GM19023 (cell line): Measurements from ENCODE around the gene STX1B.
"Not testable (repeated sequence)": the region's sequence is repeated elsewhere in the genome, so short reads cannot be mapped to it uniquely, and the experiment has no call there.

ENCODE experiments used
- ATAC-seq: cut with Tn5 transposase; IDR thresholded peaks from one replicate; pipeline ENCODE4 v1.9.1; 2021; ENCODE audit warnings: mild to moderate bottlenecking, moderate library complexity; ENCODE audit not compliant: unreplicated experiment

Gene STX1B

DNA sequence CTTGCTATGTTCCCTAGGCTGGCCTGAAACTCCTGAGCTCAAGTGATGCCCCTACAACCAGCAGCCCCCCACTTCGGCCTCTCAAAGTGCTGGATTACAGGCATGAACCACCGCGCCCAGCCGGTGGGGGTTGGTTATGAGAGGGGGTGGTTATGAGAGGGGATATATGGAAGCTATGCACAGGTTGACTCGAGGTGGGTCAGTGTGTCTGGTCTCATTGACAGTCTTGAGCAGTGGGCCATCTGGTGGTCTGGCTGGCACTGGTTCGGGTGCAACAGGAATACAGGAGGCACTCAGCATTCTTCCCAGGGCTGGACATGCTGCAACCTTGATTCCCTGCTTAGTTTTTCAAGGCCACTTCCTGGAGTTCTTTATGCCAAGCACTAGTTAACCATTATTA is 5.6 kb upstream of the STX1B start:
- ATAC-seq = no peak

GRCh38 chr16:31013292-31013691 is 2.9 kb upstream of the STX1B start:
- not testable (repeated sequence) for ATAC-seq

DNA sequence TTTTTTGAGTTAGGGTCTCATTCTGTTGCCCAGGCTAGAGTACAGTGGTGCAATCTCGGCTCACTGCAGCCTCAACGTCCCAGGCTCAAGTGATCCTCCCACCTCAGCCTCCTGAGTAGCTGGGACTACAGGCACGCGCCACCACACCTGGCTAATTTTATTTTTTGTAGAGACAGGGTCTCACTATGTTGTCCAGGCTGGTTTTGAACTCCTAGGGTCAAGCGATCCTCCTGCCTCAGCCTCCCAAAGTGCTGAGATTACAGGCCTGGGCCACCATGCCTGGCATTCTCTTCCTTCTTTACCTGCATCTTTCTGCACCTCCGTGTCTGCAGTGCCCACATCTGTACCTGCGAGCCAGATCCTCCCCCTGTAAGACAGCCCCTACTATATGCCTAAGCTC is 1.4 kb upstream of the STX1B start:
- not testable (repeated sequence) for ATAC-seq

DNA sequence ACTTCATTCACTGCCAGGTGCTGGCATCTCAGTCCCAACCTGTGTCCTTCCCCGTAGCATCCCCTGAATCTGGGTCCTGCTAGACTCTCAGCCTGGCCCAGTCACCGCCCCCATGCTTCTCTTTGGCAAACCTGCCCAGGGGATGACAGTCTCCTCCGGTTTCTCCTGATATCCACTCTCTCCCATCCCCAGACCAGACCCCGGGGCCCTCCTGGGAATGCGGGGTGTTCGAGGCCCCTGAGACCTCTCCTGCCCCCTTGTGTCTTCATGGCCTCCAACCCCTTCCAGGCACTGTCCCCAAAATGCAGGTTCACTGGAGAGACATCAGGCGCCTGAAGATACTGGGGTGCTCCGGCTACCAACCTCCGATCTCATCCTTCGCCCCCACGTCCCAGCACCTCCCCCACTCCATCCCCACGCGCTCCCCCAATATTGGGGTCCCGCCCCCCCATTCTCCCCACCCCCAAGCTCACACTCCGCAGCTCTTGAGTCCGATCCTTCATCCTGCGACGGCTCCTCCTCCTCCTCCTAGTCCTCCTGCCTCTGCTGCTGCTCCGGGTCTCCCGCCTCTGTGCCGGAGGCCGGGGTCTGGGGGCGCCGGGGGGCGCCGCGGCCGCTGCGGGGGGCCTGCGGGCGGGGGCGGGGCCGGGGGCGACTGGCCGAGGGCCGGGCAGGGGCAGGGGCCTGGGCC is 399 bp downstream of the STX1B start:
- ATAC-seq = no peak

DNA sequence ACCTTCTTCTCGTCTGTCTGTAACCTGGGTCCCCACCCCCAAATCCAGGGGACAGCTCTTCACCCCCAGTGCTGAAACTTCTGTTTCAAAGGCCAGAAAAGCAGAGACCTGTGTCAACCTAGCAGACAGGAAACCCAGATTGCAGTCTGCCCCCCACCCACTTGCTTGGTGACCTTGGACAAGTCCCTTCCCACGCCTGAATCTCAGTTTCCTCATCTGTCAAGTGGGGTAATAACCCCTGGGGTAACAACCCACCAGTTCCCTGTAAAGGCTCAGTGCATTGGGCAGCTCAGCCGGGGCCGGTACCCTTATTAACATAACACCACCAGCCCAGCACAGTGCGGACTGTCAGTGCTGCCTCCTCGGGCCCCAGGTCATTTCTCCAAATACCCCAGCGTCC is 1.3 kb downstream of the STX1B start:
- ATAC-seq = no peak

DNA sequence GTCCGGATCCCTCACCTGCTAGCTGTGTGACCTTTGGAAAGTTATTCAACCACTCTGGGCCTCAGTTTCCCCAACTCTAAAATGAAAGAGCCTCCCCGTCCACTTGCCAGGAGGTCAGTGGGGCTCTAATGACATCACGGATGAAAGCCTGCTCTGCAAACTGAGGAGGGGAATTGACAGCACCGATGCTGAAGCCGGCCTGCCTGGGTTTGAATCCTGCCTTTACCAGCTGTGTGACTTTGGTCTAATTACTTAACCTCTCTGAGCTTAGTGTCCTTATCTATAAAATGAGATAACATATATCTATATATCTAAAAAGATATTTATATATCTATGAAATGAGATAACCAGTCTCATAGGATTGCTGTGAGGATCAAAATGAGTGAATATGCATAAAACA is 1.9 kb downstream of the STX1B start:
- ATAC-seq = no peak

DNA sequence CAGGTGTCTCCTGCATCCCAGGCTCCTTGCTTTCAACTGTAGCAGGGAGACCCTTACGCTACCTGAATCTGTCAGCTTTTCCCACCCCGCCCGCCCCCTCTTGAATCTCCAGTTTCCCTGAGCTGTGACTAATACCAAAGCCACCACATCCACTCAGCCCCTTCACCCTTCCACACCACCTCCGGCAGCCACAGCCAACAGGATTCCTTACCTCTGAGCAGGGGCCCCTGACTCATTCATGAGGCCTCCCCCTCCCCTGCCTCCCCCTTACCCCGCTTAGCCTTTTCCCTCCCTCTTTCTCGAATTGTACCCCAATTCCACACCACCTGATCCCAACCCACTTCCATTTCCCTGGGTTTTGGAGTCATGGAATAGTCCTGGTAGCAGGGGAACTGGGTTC is 2.3 kb downstream of the STX1B start:
- ATAC-seq = no peak

DNA sequence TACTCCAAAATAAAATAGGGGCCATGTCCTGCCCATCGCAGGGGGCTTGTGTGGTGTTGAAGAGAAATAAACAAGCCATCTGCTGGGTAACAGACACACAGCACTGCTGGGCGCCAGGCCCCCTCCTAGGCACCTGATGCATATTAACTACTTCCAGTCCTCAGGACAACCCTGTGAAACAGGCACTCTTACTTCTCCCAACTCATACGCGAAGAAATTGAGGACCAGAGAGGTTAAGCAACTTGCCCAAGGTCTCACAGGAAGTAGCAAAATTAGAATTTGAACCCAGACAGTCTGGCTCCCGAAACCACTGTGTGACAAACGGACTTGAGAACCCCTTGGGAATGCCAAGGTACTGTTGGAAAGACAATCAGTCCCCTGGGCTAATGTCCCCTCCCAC is 2.8 kb downstream of the STX1B start:
- ATAC-seq = no peak

GRCh38 chr16:31006589-31006988 is 3.8 kb downstream of the STX1B start:
- ATAC-seq = no peak

- ATAC-seq = no peak
These were observed 4.4 kb downstream of the STX1B start for GRCh38 chr16:31006086-31006385.

DNA sequence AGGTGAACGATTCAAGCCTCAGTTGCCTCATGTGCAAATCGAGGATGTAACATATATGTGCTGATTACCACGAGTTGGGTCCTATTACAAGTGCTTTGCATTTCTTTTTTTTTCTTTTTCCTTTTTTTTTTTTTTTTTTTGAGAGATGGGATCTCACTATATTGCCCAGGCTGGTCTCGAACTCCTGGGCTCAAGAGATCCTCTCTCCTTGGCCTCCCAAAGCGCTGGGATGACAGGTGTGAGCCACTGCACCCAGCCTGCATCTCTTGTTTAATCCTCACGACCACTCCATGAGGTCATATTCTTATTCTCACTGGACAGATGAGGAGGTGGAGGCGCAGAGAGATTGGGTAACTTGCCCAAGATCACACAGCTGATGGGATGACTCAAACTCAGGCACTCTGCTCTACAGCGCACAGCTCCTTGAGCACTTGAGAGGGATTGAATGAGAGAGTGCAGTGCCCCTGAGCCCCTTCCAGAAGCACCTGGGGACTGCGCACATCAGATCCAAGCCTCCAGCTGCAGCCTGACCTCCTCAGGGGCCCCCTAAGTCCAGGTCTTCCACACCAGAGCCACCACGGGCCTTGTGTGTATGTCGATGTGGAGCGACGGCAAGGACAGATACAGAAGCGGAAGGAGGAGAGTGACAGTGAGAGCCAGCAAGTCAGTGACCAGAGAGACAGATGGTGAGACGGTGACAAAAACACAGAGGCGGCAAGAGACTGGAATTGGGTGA is 4.9 kb downstream of the STX1B start:
- ATAC-seq = no peak

DNA sequence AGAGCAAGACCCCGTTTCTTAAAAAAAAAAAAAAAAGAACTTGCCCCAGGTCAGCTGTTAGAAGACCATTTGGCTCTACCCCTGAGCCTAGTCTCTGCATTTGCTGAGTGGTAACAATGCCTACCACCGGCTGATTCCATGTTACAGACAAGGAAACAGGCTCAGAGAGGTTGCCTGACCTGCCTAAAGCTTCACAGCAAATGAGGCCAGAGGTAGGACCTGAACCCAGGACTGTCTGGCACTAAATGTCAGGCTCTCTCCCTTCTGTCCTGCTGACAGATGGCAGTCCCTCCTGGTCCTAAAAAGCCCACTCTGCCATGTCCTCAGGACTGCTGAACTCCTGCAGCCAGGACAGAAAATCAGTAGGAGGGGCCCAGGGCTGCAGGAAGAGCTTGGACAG is 5.8 kb downstream of the STX1B start:
- ATAC-seq = no peak

DNA sequence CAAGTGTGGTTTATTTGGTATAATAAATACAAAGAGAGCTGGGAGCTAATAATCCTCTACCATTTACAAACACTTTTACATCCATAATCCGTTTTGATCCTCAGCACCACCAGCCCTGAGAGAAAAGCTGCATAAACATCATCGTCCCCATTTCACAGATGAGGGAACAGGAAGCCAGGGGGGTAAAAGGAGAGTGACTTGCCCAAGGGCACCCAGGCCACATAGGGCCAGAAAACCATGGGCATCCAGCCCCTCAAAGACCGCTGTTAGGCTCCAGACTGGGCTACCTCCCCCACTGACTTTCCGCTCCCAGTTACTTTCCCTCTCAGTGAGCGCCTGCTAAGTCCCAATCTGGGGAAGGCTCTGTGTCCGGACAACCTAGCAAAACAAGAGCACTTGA is 6.7 kb downstream of the STX1B start:
- no peak for ATAC-seq

DNA sequence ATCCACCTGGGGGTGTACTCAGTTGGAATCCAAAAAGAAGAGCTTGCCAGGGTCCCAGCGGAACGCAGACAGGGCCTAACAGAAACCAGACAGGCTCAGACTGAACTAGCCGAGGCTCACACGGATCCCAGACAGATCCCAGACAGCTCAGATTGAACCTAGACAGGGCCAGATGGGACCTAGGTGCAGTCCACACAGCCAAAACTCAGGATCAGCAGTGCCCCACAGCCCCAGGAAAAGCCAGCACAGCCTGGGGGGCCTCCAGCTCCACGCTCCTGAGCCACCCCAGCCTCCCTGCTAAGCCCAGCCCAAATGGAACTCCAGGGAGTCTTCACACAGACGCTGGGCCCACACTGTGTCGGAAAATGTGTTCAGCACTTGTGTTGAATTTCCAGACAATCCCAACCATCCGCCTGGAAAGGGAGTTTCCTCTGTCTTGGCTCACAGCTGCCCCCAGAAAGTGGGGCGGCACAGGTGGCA is 7.5 kb downstream of the STX1B start:
- no peak for ATAC-seq

- ATAC-seq = no peak
These were observed 8.2 kb downstream of the STX1B start for GRCh38 chr16:31002250-31002700.

- ATAC-seq = no peak
These were observed 8.8 kb downstream of the STX1B start for GRCh38 chr16:31001507-31002249.

GRCh38 chr16:31000671-31001382 is 9.6 kb downstream of the STX1B start:
- ATAC-seq = no peak

GRCh38 chr16:30998852-30999761 is 11.3 kb downstream of the STX1B start:
- no peak for ATAC-seq

GRCh38 chr16:30997725-30998711 is 12.4 kb downstream of the STX1B start:
- no peak for ATAC-seq
